Sigmoid colon (tissue), 4 donors: Measurements from ENCODE around the gene ENOSF1.

Experiments used
- POLR2AphosphoS5 ChIP-seq, 4 donors: sonication (generic); formaldehyde crosslinking; IDR thresholded peaks; one replicate each; pipeline ENCODE4 v1.6.1; 2017; ENCODE audit warnings: antibody characterized with exemption in 4 of 4
- TF ChIP-seq, protein P1 (sequence below), 4 experiments: fragments of 450-650 bp in 3 of 4; fragments of 200-600 bp in 1 of 4; IDR thresholded peaks; one replicate each; pipeline ENCODE4 v1.5.1; 2016 to 2019; ENCODE audit warnings: antibody characterized with exemption in 4 of 4, mild to moderate bottlenecking in 3 of 4, moderate library complexity in 2 of 4

GRCh38 chr18:641224-641623 lies 71.2 kb downstream of the ENOSF1 start:
- no peak for TF ChIP-seq POLR2AphosphoS5 (IDR thresholded peaks at IDR 0.05)
- TF ChIP-seq, protein P1, sequence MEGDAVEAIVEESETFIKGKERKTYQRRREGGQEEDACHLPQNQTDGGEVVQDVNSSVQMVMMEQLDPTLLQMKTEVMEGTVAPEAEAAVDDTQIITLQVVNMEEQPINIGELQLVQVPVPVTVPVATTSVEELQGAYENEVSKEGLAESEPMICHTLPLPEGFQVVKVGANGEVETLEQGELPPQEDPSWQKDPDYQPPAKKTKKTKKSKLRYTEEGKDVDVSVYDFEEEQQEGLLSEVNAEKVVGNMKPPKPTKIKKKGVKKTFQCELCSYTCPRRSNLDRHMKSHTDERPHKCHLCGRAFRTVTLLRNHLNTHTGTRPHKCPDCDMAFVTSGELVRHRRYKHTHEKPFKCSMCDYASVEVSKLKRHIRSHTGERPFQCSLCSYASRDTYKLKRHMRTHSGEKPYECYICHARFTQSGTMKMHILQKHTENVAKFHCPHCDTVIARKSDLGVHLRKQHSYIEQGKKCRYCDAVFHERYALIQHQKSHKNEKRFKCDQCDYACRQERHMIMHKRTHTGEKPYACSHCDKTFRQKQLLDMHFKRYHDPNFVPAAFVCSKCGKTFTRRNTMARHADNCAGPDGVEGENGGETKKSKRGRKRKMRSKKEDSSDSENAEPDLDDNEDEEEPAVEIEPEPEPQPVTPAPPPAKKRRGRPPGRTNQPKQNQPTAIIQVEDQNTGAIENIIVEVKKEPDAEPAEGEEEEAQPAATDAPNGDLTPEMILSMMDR (IDR thresholded peaks at IDR 0.05) = no peak
